Amniotic epithelial cell (primary cell): ENCODE results near the gene FURIN.
A peak's percentile ranks its signal among the peaks of the same experiment; 100 is the strongest.
"Not testable (repeated sequence)": the region's sequence is repeated elsewhere in the genome, so short reads cannot be mapped to it uniquely, and the experiment has no call there.

ENCODE experiments used
- DNase-seq: peaks from one replicate; pipeline ENCODE4 v3.0.0-alpha.2; 2010; ENCODE audit warnings: low read depth

The FURIN gene

GRCh38 chr15:90870354-90871138 lies 2.2 kb downstream of the FURIN start:
- DNase-seq: peak; percentile 42

- DNase-seq: no peak
Measured at GRCh38 chr15:90871139-90871715, 2.8 kb downstream of the FURIN start.

DNA sequence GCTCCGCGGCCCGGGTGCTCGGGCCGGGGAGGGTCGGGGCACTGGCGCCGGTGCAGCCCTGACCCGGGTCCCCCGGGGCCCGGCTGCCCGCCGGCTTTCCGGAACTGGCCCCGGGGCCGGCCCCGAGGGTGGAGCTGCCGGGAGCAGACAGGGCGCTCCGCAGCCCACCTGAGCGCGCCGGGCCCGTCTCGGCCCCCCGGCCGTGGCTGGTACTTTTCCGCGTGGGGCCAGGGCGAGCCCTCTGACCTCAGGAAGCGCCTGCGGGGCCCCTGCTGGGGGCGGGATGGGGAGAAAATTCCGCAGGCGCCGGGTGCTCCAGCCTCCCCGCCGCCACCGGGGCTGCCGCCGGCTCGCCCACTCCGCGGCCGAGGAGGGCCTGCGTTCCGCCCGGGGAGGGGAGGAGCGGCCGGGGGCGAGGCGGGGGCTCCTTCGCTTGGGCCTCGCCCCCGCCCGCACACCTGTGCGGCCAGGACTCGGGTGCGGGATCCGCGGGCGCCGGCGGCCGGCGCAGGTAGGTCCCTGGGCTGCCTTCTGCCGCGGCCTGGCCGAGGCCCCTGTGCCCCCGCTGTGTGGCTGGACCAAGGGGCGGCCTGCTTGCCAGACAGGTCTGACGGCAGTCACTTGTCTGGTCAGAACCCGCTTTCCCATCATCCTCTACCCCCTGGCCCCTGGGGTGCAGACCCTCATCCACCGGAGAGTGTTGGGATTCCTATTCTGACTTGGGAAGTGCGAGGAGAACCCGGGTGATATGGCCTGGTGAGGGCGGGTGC lies 3.5 kb downstream of the FURIN start:
- DNase-seq: no peak

DNA sequence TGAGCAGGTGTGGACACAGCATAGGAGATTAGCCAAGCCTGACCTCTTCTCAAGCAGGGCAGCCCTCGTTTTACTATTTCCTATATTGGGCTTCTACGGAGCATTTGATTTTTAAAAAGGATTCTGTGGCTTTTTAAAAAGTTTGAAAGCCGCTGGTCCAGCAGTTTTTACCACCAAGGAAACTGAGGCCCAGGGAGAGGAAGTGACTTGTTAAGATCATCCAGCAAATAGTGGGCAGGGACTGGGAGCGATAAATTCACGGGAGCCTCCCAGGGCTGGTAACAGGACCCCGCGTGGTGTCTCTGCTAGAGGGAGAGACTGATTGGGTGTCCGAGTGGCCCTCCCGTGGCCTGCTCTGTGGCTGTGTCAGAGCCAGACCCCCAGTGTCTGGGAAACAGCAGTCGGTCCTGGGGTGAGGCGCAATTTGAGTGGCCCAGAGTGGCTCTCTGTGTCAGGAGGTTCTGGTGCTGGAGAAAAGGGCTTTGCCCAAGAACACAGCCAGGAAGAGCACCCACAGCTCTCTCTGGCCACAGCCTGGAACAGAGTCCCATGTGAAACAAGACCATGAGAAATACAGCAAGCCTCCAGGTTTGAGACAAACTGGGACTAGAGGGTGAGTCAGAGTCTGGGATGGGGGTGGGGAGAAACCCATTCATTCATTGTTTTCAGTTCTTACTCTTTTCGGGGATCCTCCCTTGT lies 4.2 kb downstream of the FURIN start:
- peak; percentile 81 for DNase-seq

GRCh38 chr15:90873488-90873997 lies 5.2 kb downstream of the FURIN start:
- DNase-seq: no peak

- DNase-seq: peak; percentile 40
Measured at GRCh38 chr15:90873998-90874605, 5.7 kb downstream of the FURIN start.

DNA sequence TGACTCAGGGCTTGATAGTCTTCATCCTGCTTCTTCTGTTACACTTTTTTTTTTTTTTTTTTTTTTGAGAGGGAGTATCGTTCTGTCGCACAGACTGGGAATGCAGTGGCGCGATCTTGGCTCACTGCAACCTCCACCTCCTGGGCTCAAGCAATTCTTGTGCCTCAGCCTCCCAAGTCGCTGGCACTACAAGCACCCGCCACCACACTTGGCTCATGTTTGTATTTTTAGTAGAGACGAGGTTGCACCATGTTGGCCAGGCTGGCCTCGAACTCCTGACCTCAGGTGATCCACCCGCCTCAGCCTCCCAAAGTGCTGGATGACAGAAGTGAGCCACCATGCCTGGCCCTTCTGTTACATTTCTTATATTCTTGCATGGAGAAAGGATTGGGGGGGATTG lies 6.6 kb downstream of the FURIN start:
- not testable (repeated sequence) for DNase-seq

GRCh38 chr15:90875549-90875981 lies 7.2 kb downstream of the FURIN start:
- DNase-seq: no peak

- DNase-seq: no peak
Measured at GRCh38 chr15:90876046-90876445, 7.7 kb downstream of the FURIN start.

DNA sequence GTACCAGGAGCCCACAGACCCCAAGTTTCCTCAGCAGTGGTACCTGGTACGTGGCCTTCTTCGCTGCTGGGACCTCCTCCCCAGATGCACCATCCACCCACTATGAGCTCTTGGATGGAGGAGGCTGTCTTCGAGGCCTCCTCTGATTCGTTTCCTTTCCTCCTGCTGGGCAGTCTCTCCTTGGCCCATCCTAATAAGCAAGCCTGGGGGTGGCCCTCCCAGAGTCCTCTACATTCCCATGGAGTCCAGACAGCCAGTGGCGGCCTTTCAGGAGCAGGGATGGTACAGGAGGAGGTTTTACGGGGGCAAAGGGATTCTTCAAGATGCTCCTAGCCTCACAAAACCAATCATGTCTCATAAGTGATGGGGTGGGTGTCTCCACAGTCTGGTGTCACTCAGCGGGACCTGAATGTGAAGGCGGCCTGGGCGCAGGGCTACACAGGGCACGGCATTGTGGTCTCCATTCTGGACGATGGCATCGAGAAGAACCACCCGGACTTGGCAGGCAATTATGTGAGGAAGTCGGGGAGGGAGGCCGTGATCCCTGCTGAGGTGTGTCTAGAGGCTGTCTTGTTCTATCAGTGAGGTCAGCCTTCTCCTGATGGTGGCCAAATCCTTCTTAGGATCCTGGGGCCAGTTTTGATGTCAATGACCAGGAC lies 8.3 kb downstream of the FURIN start:
- DNase-seq: no peak

DNA sequence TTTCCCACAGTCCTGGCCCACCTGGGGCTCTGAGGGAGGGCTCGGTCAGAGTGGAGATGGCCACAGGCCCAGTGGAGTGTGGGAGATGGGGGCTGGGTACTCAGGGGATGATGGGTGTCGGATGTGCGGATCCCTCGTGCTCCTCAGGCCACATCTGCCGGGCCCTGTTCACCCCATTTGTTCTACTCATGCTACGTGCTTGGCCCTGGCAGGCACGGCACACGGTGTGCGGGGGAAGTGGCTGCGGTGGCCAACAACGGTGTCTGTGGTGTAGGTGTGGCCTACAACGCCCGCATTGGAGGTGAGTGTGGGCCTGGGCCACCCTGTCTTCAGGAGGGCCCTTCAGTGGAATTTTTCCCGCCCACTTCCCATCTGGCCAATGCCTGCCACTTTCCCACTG lies 8.9 kb downstream of the FURIN start:
- DNase-seq: no peak

- no peak for DNase-seq
Measured at GRCh38 chr15:90877996-90878395, 9.6 kb downstream of the FURIN start.

DNA sequence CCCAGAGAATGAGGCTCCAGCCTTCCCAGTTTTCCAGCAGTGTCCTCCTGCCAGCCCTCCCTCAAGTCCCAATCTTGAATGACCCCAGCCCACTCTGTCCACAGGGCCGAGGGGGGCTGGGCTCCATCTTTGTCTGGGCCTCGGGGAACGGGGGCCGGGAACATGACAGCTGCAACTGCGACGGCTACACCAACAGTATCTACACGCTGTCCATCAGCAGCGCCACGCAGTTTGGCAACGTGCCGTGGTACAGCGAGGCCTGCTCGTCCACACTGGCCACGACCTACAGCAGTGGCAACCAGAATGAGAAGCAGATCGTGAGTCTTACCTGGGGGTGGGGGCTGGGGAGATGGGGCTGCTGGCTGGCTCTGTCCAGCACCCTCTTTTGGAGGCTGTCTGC lies 10.3 kb downstream of the FURIN start:
- DNase-seq: no peak

DNA sequence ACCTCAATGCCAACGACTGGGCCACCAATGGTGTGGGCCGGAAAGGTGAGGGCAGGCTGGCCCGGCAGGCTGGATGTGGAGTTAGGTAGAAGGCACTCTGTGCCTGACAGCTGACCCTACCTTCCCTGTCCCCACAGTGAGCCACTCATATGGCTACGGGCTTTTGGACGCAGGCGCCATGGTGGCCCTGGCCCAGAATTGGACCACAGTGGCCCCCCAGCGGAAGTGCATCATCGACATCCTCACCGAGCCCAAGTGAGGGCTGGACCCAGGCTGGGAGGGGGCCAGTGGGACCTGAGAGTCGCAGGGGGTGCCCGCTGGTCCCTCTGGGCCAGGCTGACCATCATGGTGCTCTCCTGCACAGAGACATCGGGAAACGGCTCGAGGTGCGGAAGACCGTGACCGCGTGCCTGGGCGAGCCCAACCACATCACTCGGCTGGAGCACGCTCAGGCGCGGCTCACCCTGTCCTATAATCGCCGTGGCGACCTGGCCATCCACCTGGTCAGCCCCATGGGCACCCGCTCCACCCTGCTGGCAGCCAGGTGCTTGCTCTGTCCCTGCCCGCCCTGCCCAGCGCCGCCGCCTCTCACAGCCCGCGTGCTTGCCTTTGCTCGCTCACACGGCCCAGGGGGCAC lies 11.5 kb downstream of the FURIN start:
- no peak for DNase-seq

DNA sequence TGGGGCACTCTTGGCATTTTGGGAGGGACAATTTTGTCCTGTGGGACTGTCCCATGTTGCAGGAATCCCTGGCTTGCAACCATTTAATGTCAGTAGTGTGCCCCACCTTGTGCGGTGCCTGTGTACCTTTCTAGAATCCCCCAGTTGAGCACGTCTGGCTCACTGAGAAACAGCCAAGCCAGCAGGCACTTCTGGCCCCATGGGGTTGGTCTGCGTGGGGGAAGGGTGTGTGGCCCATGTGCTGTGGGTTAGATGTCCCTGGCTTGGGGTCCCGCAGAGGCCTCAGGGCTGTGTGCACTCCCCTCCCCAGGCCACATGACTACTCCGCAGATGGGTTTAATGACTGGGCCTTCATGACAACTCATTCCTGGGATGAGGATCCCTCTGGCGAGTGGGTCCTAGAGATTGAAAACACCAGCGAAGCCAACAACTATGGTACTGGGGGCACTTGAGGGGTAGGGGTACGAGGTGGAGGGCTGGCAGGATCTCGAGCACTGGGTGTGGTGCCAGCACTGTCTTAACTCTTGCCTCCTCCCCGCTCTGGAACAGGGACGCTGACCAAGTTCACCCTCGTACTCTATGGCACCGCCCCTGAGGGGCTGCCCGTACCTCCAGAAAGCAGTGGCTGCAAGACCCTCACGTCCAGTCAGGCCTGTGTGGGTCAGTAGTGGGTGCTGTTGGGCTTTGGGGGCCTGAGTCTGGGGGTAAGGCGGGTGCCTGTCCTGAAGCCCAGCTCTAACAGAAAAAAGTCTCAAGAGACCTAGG lies 12.2 kb downstream of the FURIN start:
- no peak for DNase-seq

DNA sequence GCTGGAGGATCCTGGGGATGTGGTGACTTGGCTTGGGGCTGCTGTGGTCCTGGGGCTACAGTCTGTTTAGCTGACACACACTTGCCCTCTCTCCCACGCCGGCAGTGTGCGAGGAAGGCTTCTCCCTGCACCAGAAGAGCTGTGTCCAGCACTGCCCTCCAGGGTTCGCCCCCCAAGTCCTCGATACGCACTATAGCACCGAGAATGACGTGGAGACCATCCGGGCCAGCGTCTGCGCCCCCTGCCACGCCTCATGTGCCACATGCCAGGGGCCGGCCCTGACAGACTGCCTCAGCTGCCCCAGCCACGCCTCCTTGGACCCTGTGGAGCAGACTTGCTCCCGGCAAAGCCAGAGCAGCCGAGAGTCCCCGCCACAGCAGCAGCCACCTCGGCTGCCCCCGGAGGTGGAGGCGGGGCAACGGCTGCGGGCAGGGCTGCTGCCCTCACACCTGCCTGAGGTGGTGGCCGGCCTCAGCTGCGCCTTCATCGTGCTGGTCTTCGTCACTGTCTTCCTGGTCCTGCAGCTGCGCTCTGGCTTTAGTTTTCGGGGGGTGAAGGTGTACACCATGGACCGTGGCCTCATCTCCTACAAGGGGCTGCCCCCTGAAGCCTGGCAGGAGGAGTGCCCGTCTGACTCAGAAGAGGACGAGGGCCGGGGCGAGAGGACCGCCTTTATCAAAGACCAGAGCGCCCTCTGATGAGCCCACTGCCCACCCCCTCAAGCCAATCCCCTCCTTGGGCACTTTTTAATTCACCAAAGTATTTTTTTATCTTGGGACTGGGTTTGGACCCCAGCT lies 13.0 kb downstream of the FURIN start:
- DNase-seq: no peak

DNA sequence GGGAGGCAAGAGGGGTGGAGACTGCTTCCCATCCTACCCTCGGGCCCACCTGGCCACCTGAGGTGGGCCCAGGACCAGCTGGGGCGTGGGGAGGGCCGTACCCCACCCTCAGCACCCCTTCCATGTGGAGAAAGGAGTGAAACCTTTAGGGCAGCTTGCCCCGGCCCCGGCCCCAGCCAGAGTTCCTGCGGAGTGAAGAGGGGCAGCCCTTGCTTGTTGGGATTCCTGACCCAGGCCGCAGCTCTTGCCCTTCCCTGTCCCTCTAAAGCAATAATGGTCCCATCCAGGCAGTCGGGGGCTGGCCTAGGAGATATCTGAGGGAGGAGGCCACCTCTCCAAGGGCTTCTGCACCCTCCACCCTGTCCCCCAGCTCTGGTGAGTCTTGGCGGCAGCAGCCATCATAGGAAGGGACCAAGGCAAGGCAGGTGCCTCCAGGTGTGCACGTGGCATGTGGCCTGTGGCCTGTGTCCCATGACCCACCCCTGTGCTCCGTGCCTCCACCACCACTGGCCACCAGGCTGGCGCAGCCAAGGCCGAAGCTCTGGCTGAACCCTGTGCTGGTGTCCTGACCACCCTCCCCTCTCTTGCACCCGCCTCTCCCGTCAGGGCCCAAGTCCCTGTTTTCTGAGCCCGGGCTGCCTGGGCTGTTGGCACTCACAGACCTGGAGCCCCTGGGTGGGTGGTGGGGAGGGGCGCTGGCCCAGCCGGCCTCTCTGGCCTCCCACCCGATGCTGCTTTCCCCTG lies 13.8 kb downstream of the FURIN start:
- no peak for DNase-seq

DNA sequence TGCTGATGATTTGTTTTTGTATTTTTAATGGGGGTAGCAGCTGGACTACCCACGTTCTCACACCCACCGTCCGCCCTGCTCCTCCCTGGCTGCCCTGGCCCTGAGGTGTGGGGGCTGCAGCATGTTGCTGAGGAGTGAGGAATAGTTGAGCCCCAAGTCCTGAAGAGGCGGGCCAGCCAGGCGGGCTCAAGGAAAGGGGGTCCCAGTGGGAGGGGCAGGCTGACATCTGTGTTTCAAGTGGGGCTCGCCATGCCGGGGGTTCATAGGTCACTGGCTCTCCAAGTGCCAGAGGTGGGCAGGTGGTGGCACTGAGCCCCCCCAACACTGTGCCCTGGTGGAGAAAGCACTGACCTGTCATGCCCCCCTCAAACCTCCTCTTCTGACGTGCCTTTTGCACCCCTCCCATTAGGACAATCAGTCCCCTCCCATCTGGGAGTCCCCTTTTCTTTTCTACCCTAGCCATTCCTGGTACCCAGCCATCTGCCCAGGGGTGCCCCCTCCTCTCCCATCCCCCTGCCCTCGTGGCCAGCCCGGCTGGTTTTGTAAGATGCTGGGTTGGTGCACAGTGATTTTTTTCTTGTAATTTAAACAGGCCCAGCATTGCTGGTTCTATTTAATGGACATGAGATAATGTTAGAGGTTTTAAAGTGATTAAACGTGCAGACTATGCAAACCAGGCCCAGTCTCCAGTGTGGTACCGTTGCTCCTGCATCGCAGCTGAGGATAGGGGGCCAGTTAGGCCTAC lies 14.6 kb downstream of the FURIN start:
- DNase-seq: no peak
